HCT116 (cell line): ENCODE results near the gene CA10. TPM values are rescaled to one million over a fixed set of nuclear protein-coding genes. Genes with fewer than 3 reads are reported as not detected.

ENCODE experiments used
- ATAC-seq: fragments of 200-7000 bp; cut with Tn5 transposase; 2 replicates; pipeline ENCODE4 v1.9.1; 2020; ENCODE audit warnings: mild to moderate bottlenecking, moderate library complexity
- BruUV-seq: library from RNA; stranded (reverse); fragments of 400-500 nt; replicated peaks from 2 replicates; lab custom pipeline; 2021; lab: Mats Ljungman, UMichigan
- CTCF ChIA-PET: fragments of 300-600 bp; sonication (Branson Sonifier 250); formaldehyde crosslinking; loops from one replicate; lab custom pipeline; 2021; ENCODE audit warnings: antibody characterized with exemption; lab: Charles Lee
- POLR2A ChIA-PET: fragments of 300-600, 350-600 bp; sonication (Branson Sonifier 250); formaldehyde crosslinking; loops from one replicate; lab custom pipeline; 2021; ENCODE audit warnings: antibody characterized with exemption; lab: Charles Lee
- RAD21 ChIA-PET, 2 experiments: fragments of 300-600 bp; sonication (Branson Sonifier 250); formaldehyde crosslinking; loops; one replicate each; lab custom pipeline; 2023; ENCODE audit warnings: low total read pairs in 2 of 2; ENCODE audit not compliant: uncharacterized antibody in 2 of 2, unreplicated experiment in 2 of 2, low non-redundant PET in 1 of 2; lab: Charles Lee
- DNase-seq: peaks from one replicate; pipeline ENCODE4 v3.0.0-alpha.2; 2010; ENCODE audit warnings: low read depth, low spot score
- H2AFZ ChIP-seq: fragments of 200-600 bp; shearing (Covaris generic), sonication (generic); 2 replicates; pipeline ENCODE4 v1.6.1; 2017; ENCODE audit warnings: low read depth, mixed run types, mixed read lengths, antibody characterized with exemption, low read length; ENCODE audit not compliant: poor library complexity, severe bottlenecking
- H3K27ac ChIP-seq: 2 replicates; pipeline ENCODE4 v1.5.1; 2012; ENCODE audit warnings: low read depth, low read length
- H3K27me3 ChIP-seq: fragments of 200-600 bp; sonication (generic); 2 replicates; pipeline ENCODE4 v1.6.1; 2016; ENCODE audit warnings: mixed run types, low read length, mixed read lengths; ENCODE audit not compliant: insufficient read depth
- H3K36me3 ChIP-seq, 2 experiments: fragments of 200-500 bp in 1 of 2; fragments of 200-600 bp in 1 of 2; sonication (Bioruptor generic) in 1 of 2; sonication (generic) in 1 of 2; 2 replicates each; pipeline versions ENCODE4 v1.5.1 to v1.6.1; 2014 to 2016; ENCODE audit warnings: low read length in 2 of 2, inconsistent platforms in 1 of 2, mixed read lengths in 1 of 2, mixed run types in 1 of 2; ENCODE audit not compliant: insufficient read depth in 2 of 2, control insufficient read depth in 1 of 2
- H3K4me1 ChIP-seq, 2 experiments: fragments of 200-600 bp in 1 of 2; sonication (generic) in 1 of 2; 2 replicates each; pipeline versions ENCODE4 v1.5.1 to v1.6.1; 2012 to 2017; ENCODE audit warnings: low read length in 2 of 2, inconsistent platforms in 1 of 2, mild to moderate bottlenecking in 1 of 2, mixed read lengths in 1 of 2, mixed run types in 1 of 2, moderate library complexity in 1 of 2; ENCODE audit not compliant: insufficient read depth in 2 of 2, control insufficient read depth in 1 of 2
- H3K4me2 ChIP-seq: fragments of 200-600 bp; sonication (generic); 2 replicates; pipeline ENCODE4 v1.6.1; 2017; ENCODE audit warnings: mixed run types, low read length, mixed read lengths
- H3K4me3 ChIP-seq, 2 experiments: fragments of 200-600 bp in 1 of 2; sonication (generic) in 1 of 2; replicated peaks in 1 of 2; 2 replicates each; pipeline ENCODE4 v1.5.1; 2011 to 2016; ENCODE audit warnings: low read length in 2 of 2, control low read depth in 1 of 2, low read depth in 1 of 2, mild to moderate bottlenecking in 1 of 2, mixed read lengths in 1 of 2, mixed run types in 1 of 2
- H3K79me2 ChIP-seq: fragments of 200-600 bp; sonication (generic); 2 replicates; pipeline ENCODE4 v1.6.1; 2017; ENCODE audit warnings: mild to moderate bottlenecking, mixed run types, low read length, moderate library complexity, mixed read lengths; ENCODE audit not compliant: insufficient read depth
- H3K9ac ChIP-seq: fragments of 200-600 bp; sonication (generic); 2 replicates; pipeline ENCODE4 v1.6.1; 2016; ENCODE audit warnings: low read length, mixed read lengths
- H3K9me2 ChIP-seq: fragments of 200-600 bp; sonication (generic), shearing (Covaris generic); 2 replicates; pipeline ENCODE4 v1.6.1; 2017; ENCODE audit warnings: mixed run types, mild to moderate bottlenecking, moderate library complexity; ENCODE audit not compliant: insufficient read depth
- H3K9me3 ChIP-seq, 2 experiments: fragments of 200-500 bp in 1 of 2; fragments of 200-600 bp in 1 of 2; sonication (Bioruptor generic) in 1 of 2; sonication (generic) in 1 of 2; 2 replicates each; pipeline ENCODE4 v1.6.1; 2014 to 2017; ENCODE audit warnings: low read length in 2 of 2, mixed read lengths in 2 of 2, inconsistent platforms in 1 of 2, low read depth in 1 of 2, mild to moderate bottlenecking in 1 of 2, mixed run types in 1 of 2, moderate library complexity in 1 of 2; ENCODE audit not compliant: control insufficient read depth in 1 of 2, insufficient read depth in 1 of 2
- H4K20me1 ChIP-seq: fragments of 200-600 bp; sonication (generic), shearing (Covaris generic); 2 replicates; pipeline ENCODE4 v1.6.1; 2017; ENCODE audit warnings: mixed run types, mild to moderate bottlenecking, moderate library complexity; ENCODE audit not compliant: insufficient read depth
- CBX3 ChIP-seq: IDR thresholded peaks from 2 replicates; pipeline ENCODE4 v1.6.1; 2012; ENCODE audit warnings: low read depth
- EGR1 ChIP-seq: IDR thresholded peaks from 2 replicates; pipeline ENCODE4 v1.6.1; 2012; ENCODE audit warnings: low read depth
- EZH2phosphoT487 ChIP-seq: fragments of 200-600 bp; IDR thresholded peaks from 2 replicates; pipeline ENCODE4 v1.6.1; 2018; ENCODE audit warnings: antibody characterized with exemption, borderline replicate concordance
- JUND ChIP-seq: IDR thresholded peaks from 2 replicates; pipeline ENCODE4 v1.6.1; 2012
- POLR2AphosphoS5 ChIP-seq: IDR thresholded peaks from 2 replicates; pipeline ENCODE4 v1.6.1; 2011; ENCODE audit warnings: mild to moderate bottlenecking, low read depth, low read length, moderate library complexity
- RAD21 ChIP-seq: IDR thresholded peaks from 2 replicates; pipeline ENCODE4 v1.6.1; 2012; ENCODE audit warnings: low read depth, mild to moderate bottlenecking
- REST ChIP-seq: IDR thresholded peaks from 2 replicates; pipeline ENCODE4 v1.6.1; 2012; ENCODE audit warnings: low read depth
- SIN3A ChIP-seq: IDR thresholded peaks from 2 replicates; pipeline ENCODE4 v1.6.1; 2012; ENCODE audit warnings: low read depth
- SP1 ChIP-seq: IDR thresholded peaks from 2 replicates; pipeline ENCODE4 v1.6.1; 2012; ENCODE audit warnings: low read depth
- SRF ChIP-seq: IDR thresholded peaks from 2 replicates; pipeline ENCODE4 v1.6.1; 2012; ENCODE audit warnings: low read depth
- TCF7L2 ChIP-seq: IDR thresholded peaks from 2 replicates; pipeline ENCODE4 v1.7.0; 2011; ENCODE audit warnings: borderline replicate concordance, inconsistent platforms; ENCODE audit not compliant: insufficient read depth, insufficient read length; ENCODE audit errors: extremely low read depth
- YY1 ChIP-seq: IDR thresholded peaks from 2 replicates; pipeline ENCODE4 v1.6.1; 2011; ENCODE audit warnings: low read length, low read depth, moderate library complexity, mild to moderate bottlenecking; ENCODE audit not compliant: insufficient replicate concordance; ENCODE audit errors: extremely low read depth
- ZFX ChIP-seq: fragments of 450-650 bp; IDR thresholded peaks from 2 replicates; pipeline ENCODE4 v1.6.1; 2017
- ZNF274 ChIP-seq: fragments of 200-500 bp; sonication (Bioruptor generic); IDR thresholded peaks from 2 replicates; pipeline ENCODE4 v1.6.1; 2014; ENCODE audit warnings: mild to moderate bottlenecking, low read depth, low read length, inconsistent platforms
- intact Hi-C: fragments of 100-400 bp; cut with micrococcal nuclease; formaldehyde crosslinking; loops from 2 replicates; pipeline ENCODE4 v1.10.0; 2022
- total RNA-seq: library from RNA; stranded (reverse); gene quantifications from one replicate; pipeline ENCODE4 v1.2.1, GENCODE V29; 2021; ENCODE audit not compliant: unreplicated experiment
- TF ChIP-seq, protein P1 (sequence below): IDR thresholded peaks from 2 replicates; pipeline ENCODE4 v1.6.1; 2011; ENCODE audit warnings: mild to moderate bottlenecking, low read length, moderate library complexity; ENCODE audit not compliant: insufficient replicate concordance; ENCODE audit errors: extremely low read depth
- TF ChIP-seq, protein P2 (sequence below): IDR thresholded peaks from 2 replicates; pipeline ENCODE4 v1.6.1; 2012

Gene CA10
- total RNA-seq, 1 experiment from 2014 or later = not detected

GRCh38 chr17:52105591-52105990 lies 52.9 kb downstream of the CA10 start:
- ChIA-PET RAD21 (no interaction called here), CTCF (no interaction called here)
- BruUV-seq = no TSS peak

GRCh38 chr17:52096056-52096455 lies 62.5 kb downstream of the CA10 start:
- Histone ChIP-seq H3K27ac (no peak overlapping the region), H4K20me1 (no peaks in the 10 kb centered on the region), H3K9me2 (no peaks in the 10 kb centered on the region), H3K27me3 (no peaks in the 10 kb centered on the region), H3K4me2 (no peak overlapping the region), H3K9me3 (peaks cover 3 to 9% of the 10 kb centered on the region in 2 experiments; a peak in 2 of 4 replicates), H3K79me2 (no peaks in the 10 kb centered on the region), H3K4me1 (no peaks in the 10 kb centered on the region), H2AFZ (no peak overlapping the region), H3K4me3 (no peak overlapping the region), H3K36me3 (no peaks in the 10 kb centered on the region), H3K9ac (no peak overlapping the region)
- POLR2A ChIA-PET = no interaction called here
- intact Hi-C loops = no loop called here
- no TSS peak for BruUV-seq
- RAD21 ChIA-PET = no interaction called here
- DNase-seq (no peak), ATAC-seq (no peak)
- CTCF ChIA-PET = no interaction called here
- TF ChIP-seq ZFX (no peak), RAD21 (no peak), SRF (no peak), EGR1 (no peak), EZH2phosphoT487 (no peak), JUND (no peak), REST (no peak), SIN3A (no peak), POLR2AphosphoS5 (no peak), CBX3 (no peak), YY1 (no peak), TCF7L2 (no peak)
- TF ChIP-seq, protein P1, sequence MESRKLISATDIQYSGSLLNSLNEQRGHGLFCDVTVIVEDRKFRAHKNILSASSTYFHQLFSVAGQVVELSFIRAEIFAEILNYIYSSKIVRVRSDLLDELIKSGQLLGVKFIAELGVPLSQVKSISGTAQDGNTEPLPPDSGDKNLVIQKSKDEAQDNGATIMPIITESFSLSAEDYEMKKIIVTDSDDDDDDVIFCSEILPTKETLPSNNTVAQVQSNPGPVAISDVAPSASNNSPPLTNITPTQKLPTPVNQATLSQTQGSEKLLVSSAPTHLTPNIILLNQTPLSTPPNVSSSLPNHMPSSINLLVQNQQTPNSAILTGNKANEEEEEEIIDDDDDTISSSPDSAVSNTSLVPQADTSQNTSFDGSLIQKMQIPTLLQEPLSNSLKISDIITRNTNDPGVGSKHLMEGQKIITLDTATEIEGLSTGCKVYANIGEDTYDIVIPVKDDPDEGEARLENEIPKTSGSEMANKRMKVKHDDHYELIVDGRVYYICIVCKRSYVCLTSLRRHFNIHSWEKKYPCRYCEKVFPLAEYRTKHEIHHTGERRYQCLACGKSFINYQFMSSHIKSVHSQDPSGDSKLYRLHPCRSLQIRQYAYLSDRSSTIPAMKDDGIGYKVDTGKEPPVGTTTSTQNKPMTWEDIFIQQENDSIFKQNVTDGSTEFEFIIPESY = no peak
- TF ChIP-seq, protein P2, sequence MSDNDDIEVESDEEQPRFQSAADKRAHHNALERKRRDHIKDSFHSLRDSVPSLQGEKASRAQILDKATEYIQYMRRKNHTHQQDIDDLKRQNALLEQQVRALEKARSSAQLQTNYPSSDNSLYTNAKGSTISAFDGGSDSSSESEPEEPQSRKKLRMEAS = no peak

More at GRCh38 chr17:52105591-52105990, 52.9 kb downstream of the CA10 start:
- no peaks in the 10 kb centered on the region for H4K20me1 ChIP-seq
- H2AFZ ChIP-seq = no peak overlapping the region
- no peaks in the 10 kb centered on the region for H3K9me2 ChIP-seq
- H3K4me2 ChIP-seq = no peak overlapping the region
- POLR2A ChIA-PET = no interaction called here
- no peak overlapping the region for H3K27ac ChIP-seq
- H3K79me2 ChIP-seq = no peaks in the 10 kb centered on the region
- TF ChIP-seq SP1 (no peak), ZNF274 (no peak), ZFX (no peak)
- TF ChIP-seq, protein P2 = no peak
- H3K36me3 ChIP-seq = no peaks in the 10 kb centered on the region
- DNase-seq = no peak
- peaks cover 0 to 5% of the 10 kb centered on the region in 2 experiments; a peak in 2 of 4 replicates for H3K9me3 ChIP-seq
- intact Hi-C loops = loop anchor here (5.0 kb wide), 1 partner anchor 733 kb away; no protein-coding TSS in a partner anchor
- H3K4me3 ChIP-seq = no peak overlapping the region
- no peaks in the 10 kb centered on the region for H3K27me3 ChIP-seq
- no peak for ATAC-seq
- H3K9ac ChIP-seq = no peak overlapping the region
- H3K4me1 ChIP-seq = no peaks in the 10 kb centered on the region
